ENCODE results near the gene ANKS1B.

Gene ANKS1B

DNA sequence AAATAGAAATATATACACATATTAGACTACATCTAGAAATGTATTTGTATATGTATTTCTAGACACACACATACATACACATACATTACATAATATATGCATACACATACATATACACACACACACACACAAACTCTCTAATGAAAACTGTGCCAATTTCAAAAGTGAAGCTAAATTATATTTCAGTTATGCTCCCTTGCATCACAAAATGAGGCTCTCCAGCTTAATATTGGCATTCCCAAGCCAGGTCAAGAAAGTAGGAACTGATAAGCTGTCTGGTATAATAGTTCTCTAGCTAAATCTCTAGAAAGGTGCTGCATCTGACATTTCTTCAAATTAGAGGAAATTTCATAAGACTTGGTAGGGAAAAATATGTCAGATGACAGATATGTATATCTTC is 280.3 kb downstream of the ANKS1B start:
- Histone ChIP-seq H3K27ac (no peak overlapping the region), H3K9me3 (no peaks in the 10 kb centered on the region), H3K4me1 (peaks cover 0 to 27% (median 0%) of the 10 kb centered on the region in 4 donors), H3K36me3 (no peaks in the 10 kb centered on the region), H3K27me3 (no peaks in the 10 kb centered on the region), H3K4me3 (no peak overlapping the region)
- intact Hi-C loops (cut with DNase I; ENCODE audit: low total_unique reads), result no loop called here
- DNase-seq, result no peak
- no peak for TF ChIP-seq CTCF (IDR thresholded peaks at IDR 0.05)

DNA sequence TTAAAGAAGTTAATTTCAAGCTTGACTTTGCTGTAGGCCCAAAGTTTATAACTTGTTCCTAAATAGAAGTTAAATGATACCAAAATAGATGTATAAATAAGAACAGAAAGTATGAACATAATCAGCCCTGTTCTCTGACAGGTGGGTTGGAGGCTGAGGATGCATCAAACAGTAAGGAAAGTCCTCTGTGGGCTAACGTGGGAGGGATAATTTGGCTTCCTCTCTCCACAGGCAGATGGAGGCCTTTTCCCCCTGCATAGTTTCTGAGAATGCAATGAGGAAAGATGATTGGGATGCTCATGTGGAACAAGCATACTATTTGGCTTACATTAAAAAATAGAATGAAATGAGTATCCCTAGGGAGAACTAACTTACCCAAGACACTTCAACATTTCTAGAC is 280.7 kb downstream of the ANKS1B start:
- TF ChIP-seq CTCF (IDR thresholded peaks at IDR 0.05), result no peak
- no peaks in the 10 kb centered on the region for H3K27me3 ChIP-seq
- intact Hi-C loops (cut with DNase I; ENCODE audit: low total_unique reads), result no loop called here
- no peaks in the 10 kb centered on the region for H3K9me3 ChIP-seq
- H3K4me3 ChIP-seq, result no peak overlapping the region
- H3K36me3 ChIP-seq, result no peaks in the 10 kb centered on the region
- H3K27ac ChIP-seq, result no peak overlapping the region
- no peak for DNase-seq
- peaks cover 0 to 23% (median 0%) of the 10 kb centered on the region in 4 donors for H3K4me1 ChIP-seq

- no peak overlapping the region for H3K4me3 ChIP-seq
- peaks cover 0 to 5% (median 0%) of the 10 kb centered on the region in 3 donors for H3K9me3 ChIP-seq
- no peak for TF ChIP-seq CTCF (IDR thresholded peaks at IDR 0.05)
- H3K4me1 ChIP-seq, result peaks cover 0 to 10% (median 0%) of the 10 kb centered on the region in 4 donors
- no peaks in the 10 kb centered on the region for H3K36me3 ChIP-seq
- H3K27me3 ChIP-seq, result no peaks in the 10 kb centered on the region
- intact Hi-C loops (cut with DNase I; ENCODE audit: low total_unique reads), result no loop called here
- H3K27ac ChIP-seq, result no peak overlapping the region
- DNase-seq, result no peak
Measured at GRCh38 chr12:99700032-99700431, 284.7 kb downstream of the ANKS1B start.

- Histone ChIP-seq H3K36me3 (peaks cover 0 to 3% (median 0%) of the 10 kb centered on the region in 3 donors), H3K9me3 (peaks cover 0 to 5% (median 0%) of the 10 kb centered on the region in 3 donors), H3K27ac (no peak overlapping the region), H3K27me3 (no peaks in the 10 kb centered on the region), H3K4me3 (no peak overlapping the region), H3K4me1 (peaks cover 0 to 5% (median 0%) of the 10 kb centered on the region in 4 donors)
- no peak for TF ChIP-seq CTCF (IDR thresholded peaks at IDR 0.05)
- DNase-seq, result no peak
- intact Hi-C loops (cut with DNase I; ENCODE audit: low total_unique reads), result no loop called here
Measured at GRCh38 chr12:99695050-99695449, 289.7 kb downstream of the ANKS1B start.

GRCh38 chr12:99686142-99686541 is 298.6 kb downstream of the ANKS1B start:
- no peak for TF ChIP-seq CTCF (IDR thresholded peaks at IDR 0.05)
- peaks cover 0 to 3% (median 0%) of the 10 kb centered on the region in 3 donors for H3K9me3 ChIP-seq

DNA sequence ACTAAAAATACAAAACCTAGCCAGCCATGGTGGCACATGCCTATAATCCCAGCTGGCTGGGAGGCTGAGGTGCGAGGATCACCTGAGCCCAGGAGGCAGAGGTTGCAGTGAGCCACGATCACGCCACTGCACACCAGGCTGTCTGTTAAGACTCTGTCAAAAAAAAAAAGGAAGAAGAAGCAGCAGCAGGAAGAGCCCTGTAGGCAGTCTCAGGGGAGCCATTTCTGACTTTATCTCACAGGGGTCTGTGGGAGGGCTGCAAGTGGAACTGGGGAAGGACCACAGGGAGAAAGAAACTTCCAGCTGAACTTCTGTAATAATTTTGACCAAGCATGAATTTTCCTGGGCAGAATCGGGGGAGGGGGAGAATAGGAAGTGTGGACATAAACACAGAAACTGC is 304.5 kb downstream of the ANKS1B start:
- TF ChIP-seq CTCF (IDR thresholded peaks at IDR 0.05), result no peak

More at GRCh38 chr12:99686142-99686541, 298.6 kb downstream of the ANKS1B start:
- DNase-seq, result no peak
- Histone ChIP-seq H3K4me1 (peaks cover 0 to 3% (median 0%) of the 10 kb centered on the region in 4 donors), H3K4me3 (no peak overlapping the region), H3K36me3 (no peaks in the 10 kb centered on the region), H3K27me3 (no peaks in the 10 kb centered on the region), H3K27ac (no peak overlapping the region)
- intact Hi-C loops (cut with DNase I; ENCODE audit: low total_unique reads), result no loop called here

More for the DNA sequence above, 304.5 kb downstream of the ANKS1B start:
- DNase-seq, result no peak
- Histone ChIP-seq H3K27ac (peak overlapping the region in 1 of 2 donors; percentile 19), H3K36me3 (no peaks in the 10 kb centered on the region), H3K9me3 (no peaks in the 10 kb centered on the region), H3K4me1 (peaks cover 0 to 46% (median 4%) of the 10 kb centered on the region in 4 donors), H3K4me3 (no peak overlapping the region), H3K27me3 (no peaks in the 10 kb centered on the region)
- intact Hi-C loops (cut with DNase I; ENCODE audit: low total_unique reads), result no loop called here
